NK-92 (cell line): ENCODE data around the gene GRIK4.
"Not testable (repeated sequence)": the region's sequence is repeated elsewhere in the genome, so short reads cannot be mapped to it uniquely, and the experiment has no call there.

Source experiments
- DNase-seq: peaks from one replicate; lab custom pipeline; 2025; ENCODE audit not compliant: unreplicated experiment; lab: John Stamatoyannopoulos, UW

The GRIK4 gene

GRCh38 chr11:121012091-121012490 lies 500.5 kb downstream of the GRIK4 start:
- no peak for DNase-seq

- no peak for DNase-seq
Observed at GRCh38 chr11:121018746-121019145, 507.2 kb downstream of the GRIK4 start.

GRCh38 chr11:121021718-121022117 lies 510.2 kb downstream of the GRIK4 start:
- not testable (repeated sequence) for DNase-seq

GRCh38 chr11:121023848-121024751 lies 512.6 kb downstream of the GRIK4 start, which contains the start of gene TBCEL:
TSS of gene TBCEL (plus strand) at chr11:121024102. CDS start at chr11:121045691, 21,589 bp downstream.
- no peak for DNase-seq

GRCh38 chr11:121024989-121025388 lies 513.4 kb downstream of the GRIK4 start:
- no peak for DNase-seq

GRCh38 chr11:121029153-121029552 lies 517.6 kb downstream of the GRIK4 start:
- DNase-seq = no peak

GRCh38 chr11:121029813-121030445 lies 518.4 kb downstream of the GRIK4 start:
- no peak for DNase-seq

GRCh38 chr11:121031167-121031566 lies 519.6 kb downstream of the GRIK4 start:
- DNase-seq = no peak

GRCh38 chr11:121031648-121032047 lies 520.1 kb downstream of the GRIK4 start:
- not testable (repeated sequence) for DNase-seq

GRCh38 chr11:121032546-121032945 lies 521.0 kb downstream of the GRIK4 start:
- DNase-seq = no peak

GRCh38 chr11:121033635-121034034 lies 522.1 kb downstream of the GRIK4 start:
- DNase-seq = no peak

GRCh38 chr11:121035169-121035755 lies 523.7 kb downstream of the GRIK4 start:
- no peak for DNase-seq

GRCh38 chr11:121035780-121036179 lies 524.2 kb downstream of the GRIK4 start:
- no peak for DNase-seq

- DNase-seq = no peak
Observed at GRCh38 chr11:121037016-121037415, 525.5 kb downstream of the GRIK4 start.
